GM12878 (cell line): Measurements from ENCODE around the gene RTN4RL1. TPM values are rescaled to one million over a fixed set of nuclear protein-coding genes. Genes with fewer than 3 reads are reported as not detected.

Source experiments
- ATAC-seq: fragments of 200-7000 bp; cut with Tn5 transposase; 3 replicates; pipeline ENCODE4 v1.9.1; 2020; ENCODE audit warnings: mild to moderate bottlenecking, moderate library complexity
- BruUV-seq: library from RNA; stranded (reverse); fragments of 400-500 nt; replicated peaks from 2 replicates; lab custom pipeline; 2021; lab: Mats Ljungman, UMichigan
- CTCF ChIA-PET: fragments of 300-600 bp; sonication (Branson Sonifier 250); formaldehyde crosslinking; extraction: SDS; loops from one replicate; lab custom pipeline; 2021; ENCODE audit warnings: inconsistent platforms; lab: Yijun Ruan, JAX
- POLR2A ChIA-PET: fragments of 350-600 bp; formaldehyde crosslinking; extraction: SDS; loops from one replicate; lab custom pipeline; 2021; ENCODE audit warnings: inconsistent platforms; lab: Charles Lee
- RAD21 ChIA-PET: fragments of 300-600 bp; sonication (Branson Sonifier 250); formaldehyde crosslinking; loops from one replicate; lab custom pipeline; 2023; ENCODE audit warnings: antibody characterized with exemption; ENCODE audit not compliant: unreplicated experiment; lab: Charles Lee
- SMC1A ChIA-PET: fragments of 300-600 bp; sonication (Branson Sonifier 250); formaldehyde crosslinking; loops from one replicate; lab custom pipeline; 2023; ENCODE audit not compliant: unreplicated experiment, uncharacterized antibody; lab: Charles Lee
- DNase-seq: peaks from one replicate; pipeline ENCODE4 v3.0.0-alpha.2; 2011; ENCODE audit warnings: low read depth, low spot score
- FAIRE-seq: peaks from 3 replicates; lab custom pipeline; 2011; peaks lifted over from hg19 to GRCh38; lab: Jason Lieb, UNC
- H2AFZ ChIP-seq: 2 replicates; pipeline ENCODE4 v1.6.0; 2011; ENCODE audit warnings: low read depth, low read length, control low read depth; ENCODE audit not compliant: control insufficient read depth
- H3K27ac ChIP-seq: 2 replicates; pipeline ENCODE4 v1.5.1; 2011; ENCODE audit warnings: control low read depth; ENCODE audit not compliant: control insufficient read depth, insufficient read depth
- H3K27me3 ChIP-seq, 2 experiments: replicated peaks in 1 of 2; 2 replicates each; pipeline versions ENCODE4 v1.6.0 to v1.6.1; 2011; ENCODE audit warnings: low read length in 1 of 2; ENCODE audit not compliant: control insufficient read depth in 2 of 2, insufficient read depth in 2 of 2
- H3K36me3 ChIP-seq, 2 experiments: 2 replicates each; pipeline ENCODE4 v1.5.1; 2011; ENCODE audit warnings: low read length in 1 of 2; ENCODE audit not compliant: control insufficient read depth in 2 of 2, insufficient read depth in 2 of 2
- H3K4me1 ChIP-seq: 2 replicates; pipeline ENCODE4 v1.6.1; 2011; ENCODE audit warnings: mild to moderate bottlenecking, low read length, moderate library complexity, mixed read lengths; ENCODE audit not compliant: control insufficient read depth, insufficient read depth
- H3K4me2 ChIP-seq: 2 replicates; pipeline ENCODE4 v1.6.0; 2011; ENCODE audit warnings: control low read depth; ENCODE audit not compliant: control insufficient read depth, insufficient read depth
- H3K4me3 ChIP-seq: fragments of 200-600 bp; sonication (generic); 2 replicates; pipeline ENCODE4 v1.5.1; 2016
- H3K79me2 ChIP-seq: 2 replicates; pipeline ENCODE4 v1.6.0; 2011; ENCODE audit warnings: low read length; ENCODE audit not compliant: control insufficient read depth, insufficient read depth
- H3K9ac ChIP-seq: 2 replicates; pipeline ENCODE4 v1.8.0; 2011; ENCODE audit warnings: low read length, control low read depth, mixed read lengths; ENCODE audit not compliant: control insufficient read depth, insufficient read depth
- H3K9me3 ChIP-seq: replicated peaks from 3 replicates; pipeline ENCODE4 v1.5.1; 2011; ENCODE audit warnings: mild to moderate bottlenecking, low read length; ENCODE audit not compliant: control insufficient read depth, insufficient read depth
- H4K20me1 ChIP-seq: 2 replicates; pipeline ENCODE4 v1.6.0; 2011; ENCODE audit not compliant: control insufficient read depth, insufficient read depth
- BRCA1 ChIP-seq: IDR thresholded peaks from 2 replicates; pipeline ENCODE4 v1.6.1; 2011; ENCODE audit warnings: low read depth, low read length, improper control_type of control experiment
- CHD1 ChIP-seq: IDR thresholded peaks from 2 replicates; pipeline ENCODE4 v1.6.1; 2012; ENCODE audit warnings: low read depth, low read length, improper control_type of control experiment
- DPF2 ChIP-seq: fragments of 450-650 bp; IDR thresholded peaks from 2 replicates; pipeline ENCODE4 v1.6.1; 2017; ENCODE audit warnings: mild to moderate bottlenecking
- HDAC2 ChIP-seq: fragments of 200-600 bp; sonication (generic); IDR thresholded peaks from 2 replicates; pipeline ENCODE4 v1.6.1; 2017
- KAT2A ChIP-seq: conservative IDR thresholded peaks from 2 replicates; pipeline ENCODE4 v1.6.1; 2011; ENCODE audit warnings: low read depth, low read length; ENCODE audit not compliant: control insufficient read depth
- MYC ChIP-seq: IDR thresholded peaks from 2 replicates; pipeline ENCODE4 v1.6.1; 2011; ENCODE audit warnings: mild to moderate bottlenecking, low read length, moderate library complexity, inconsistent platforms; ENCODE audit not compliant: insufficient read depth, insufficient replicate concordance, insufficient read length, severe bottlenecking
- PAX5 ChIP-seq: IDR thresholded peaks from 2 replicates; pipeline ENCODE4 v1.6.1; 2011; ENCODE audit warnings: low read depth, low read length, borderline replicate concordance
- POLR2A ChIP-seq: IDR thresholded peaks from 2 replicates; pipeline ENCODE4 v1.6.1; 2011; ENCODE audit warnings: low read depth, mild to moderate bottlenecking, low read length
- RAD21 ChIP-seq: IDR thresholded peaks from 2 replicates; pipeline ENCODE4 v1.6.1; 2011; ENCODE audit warnings: mild to moderate bottlenecking, low read depth, low read length, moderate library complexity; ENCODE audit not compliant: insufficient read depth
- SMAD5 ChIP-seq: IDR thresholded peaks from 2 replicates; pipeline ENCODE4 v1.6.1; 2016; ENCODE audit warnings: antibody characterized with exemption, low read depth
- SP1 ChIP-seq: IDR thresholded peaks from one replicate; pipeline ENCODE4 v1.6.1; 2011; ENCODE audit warnings: low read depth, low read length
- WGBS: methylation state at CpG from one replicate; pipeline ENCODE4 v1.1.6; 2016; ENCODE audit warnings: low lambda C conversion rate; ENCODE audit not compliant: insufficient replicate concordance, insufficient coverage; ENCODE audit errors: missing lambda C conversion rate; 5-methylcytosine and 5-hydroxymethylcytosine counted together
- in situ Hi-C: fragments of 300-500 bp; cut with MboI; formaldehyde crosslinking; loops from 9 replicates; pipeline ENCODE4 v1.14.3; 2018; ENCODE audit warnings: mixed read lengths
- intact Hi-C: fragments of 100-400 bp; cut with micrococcal nuclease; formaldehyde crosslinking; loops from one replicate; pipeline ENCODE4 v1.14.2; 2022; ENCODE audit not compliant: unreplicated experiment
- polyA plus RNA-seq, 11 experiments: library from polyadenylated mRNA; depleted of rRNA in 4 of 11; unstranded in 6 of 11; stranded (reverse) in 5 of 11; fragments of >200 nt; fragmentation: Nextera tagmentation in 4 of 11; fragmentation: Illumina TruSeq in 1 of 11; extraction: Ambion mirVana in 4 of 11; extraction: Trizol in 1 of 11; gene quantifications; 1 replicate in 1 of 11; 2 replicates in 10 of 11; pipeline versions ENCODE4 v1.2.1 to v1.2.3, GENCODE V29; 2011 to 2016; ENCODE audit warnings: inconsistent platforms in 2 of 11, missing spikeins in 2 of 11, low read depth in 1 of 11
- total RNA-seq, 4 experiments: library from RNA; depleted of rRNA in 3 of 4; stranded (reverse); fragments of >200 nt in 3 of 4; fragmentation: Illumina TruSeq in 1 of 4; extraction: Trizol in 1 of 4; gene quantifications; 2 replicates each; pipeline versions ENCODE4 v1.2.1 to v1.2.3, GENCODE V29; 2013 to 2021
- TF ChIP-seq, protein P1 (sequence below): IDR thresholded peaks from 2 replicates; pipeline ENCODE4 v1.6.1; 2012; ENCODE audit warnings: low read depth, low read length, improper control_type of control experiment
- TF ChIP-seq, protein P2 (sequence below): fragments of 450-650 bp; IDR thresholded peaks from 2 replicates; pipeline ENCODE4 v1.6.1; 2016; ENCODE audit warnings: mild to moderate bottlenecking
- TF ChIP-seq, protein P3 (sequence below): IDR thresholded peaks from 2 replicates; pipeline ENCODE4 v1.6.1; 2012; ENCODE audit warnings: mild to moderate bottlenecking, low read depth, low read length
- TF ChIP-seq, protein P4 (sequence below): fragments of 450-650 bp; IDR thresholded peaks from 2 replicates; pipeline ENCODE4 v1.6.1; 2017; ENCODE audit warnings: mild to moderate bottlenecking, low read depth, inconsistent platforms; ENCODE audit not compliant: poor library complexity, severe bottlenecking

Gene RTN4RL1
- total and polyA plus RNA-seq, 10 of the 15 experiments (the other 5 are each of a cell fraction or from before 2014, with no cell fraction given): 0.08 to 0.11 (median 0.10) TPM; not detected in 7

DNA sequence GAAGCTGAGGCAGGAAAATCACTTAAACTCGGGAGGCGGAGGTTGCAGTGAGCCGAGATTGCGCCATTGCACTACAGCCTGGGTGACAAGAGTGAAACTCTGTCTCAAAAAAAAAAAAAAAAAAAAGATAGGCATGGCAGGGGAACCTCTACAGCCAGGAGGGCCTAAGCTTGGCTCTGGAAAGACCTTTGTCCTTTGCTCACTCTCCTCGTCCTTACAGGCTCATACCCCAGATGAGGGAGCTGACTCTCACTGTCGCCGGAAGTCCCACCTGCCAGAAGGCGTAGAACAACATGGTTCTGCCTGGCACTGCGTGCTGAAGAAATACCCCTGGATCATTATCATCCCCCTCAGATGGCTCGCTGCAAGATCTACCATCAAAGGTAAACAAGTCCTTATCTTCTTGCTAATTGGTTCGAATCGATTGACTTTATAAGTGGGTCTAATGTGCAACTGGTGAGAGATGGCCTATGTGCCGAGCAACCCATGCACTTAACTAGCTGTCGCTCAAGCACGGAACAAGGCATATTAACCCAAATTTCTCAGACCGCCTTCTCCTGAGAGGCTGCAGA, 29.7 kb downstream of the RTN4RL1 start:
- Histone ChIP-seq H3K27me3 (peaks cover 1 to 3% of the 10 kb centered on the region in 2 experiments; a peak in 3 of 4 replicates), H3K4me3 (no peak overlapping the region), H2AFZ (no peak overlapping the region), H3K9ac (no peak overlapping the region), H3K4me2 (no peak overlapping the region), H3K79me2 (no peaks in the 10 kb centered on the region), H3K4me1 (no peaks in the 10 kb centered on the region), H4K20me1 (no peaks in the 10 kb centered on the region), H3K27ac (no peak overlapping the region), H3K9me3 (no peaks in the 10 kb centered on the region), H3K36me3 (no peaks in the 10 kb centered on the region)
- in situ Hi-C loops: no loop called here
- WGBS: 60% methylated on average over 14 of the region's 16 CpGs
- POLR2A ChIA-PET: interaction anchor here (0.7 kb wide), 1 partner anchor 87 kb away, joined by 4 read pairs; no protein-coding TSS in a partner anchor
- FAIRE-seq: no peak
- ATAC-seq: no peak
- CTCF ChIA-PET: no interaction called here
- DNase-seq: no peak
- SMC1A ChIA-PET: no interaction called here
- RAD21 ChIA-PET: interaction anchor here (0.6 kb wide), 1 partner anchor 166 kb away, joined by 3 read pairs; no protein-coding TSS in a partner anchor
- BruUV-seq: no TSS peak
- intact Hi-C loops: no loop called here
- TF ChIP-seq, protein P1, sequence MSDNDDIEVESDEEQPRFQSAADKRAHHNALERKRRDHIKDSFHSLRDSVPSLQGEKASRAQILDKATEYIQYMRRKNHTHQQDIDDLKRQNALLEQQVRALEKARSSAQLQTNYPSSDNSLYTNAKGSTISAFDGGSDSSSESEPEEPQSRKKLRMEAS: no peak
- TF ChIP-seq MYC (no peak), CHD1 (no peak), RAD21 (no peak), DPF2 (no peak), HDAC2 (no peak), SMAD5 (no peak), POLR2A (no peak), PAX5 (no peak), BRCA1 (no peak), KAT2A (no peak), SP1 (no peak)
- TF ChIP-seq, protein P2, sequence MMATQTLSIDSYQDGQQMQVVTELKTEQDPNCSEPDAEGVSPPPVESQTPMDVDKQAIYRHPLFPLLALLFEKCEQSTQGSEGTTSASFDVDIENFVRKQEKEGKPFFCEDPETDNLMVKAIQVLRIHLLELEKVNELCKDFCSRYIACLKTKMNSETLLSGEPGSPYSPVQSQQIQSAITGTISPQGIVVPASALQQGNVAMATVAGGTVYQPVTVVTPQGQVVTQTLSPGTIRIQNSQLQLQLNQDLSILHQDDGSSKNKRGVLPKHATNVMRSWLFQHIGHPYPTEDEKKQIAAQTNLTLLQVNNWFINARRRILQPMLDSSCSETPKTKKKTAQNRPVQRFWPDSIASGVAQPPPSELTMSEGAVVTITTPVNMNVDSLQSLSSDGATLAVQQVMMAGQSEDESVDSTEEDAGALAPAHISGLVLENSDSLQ: no peak
- TF ChIP-seq, protein P3, sequence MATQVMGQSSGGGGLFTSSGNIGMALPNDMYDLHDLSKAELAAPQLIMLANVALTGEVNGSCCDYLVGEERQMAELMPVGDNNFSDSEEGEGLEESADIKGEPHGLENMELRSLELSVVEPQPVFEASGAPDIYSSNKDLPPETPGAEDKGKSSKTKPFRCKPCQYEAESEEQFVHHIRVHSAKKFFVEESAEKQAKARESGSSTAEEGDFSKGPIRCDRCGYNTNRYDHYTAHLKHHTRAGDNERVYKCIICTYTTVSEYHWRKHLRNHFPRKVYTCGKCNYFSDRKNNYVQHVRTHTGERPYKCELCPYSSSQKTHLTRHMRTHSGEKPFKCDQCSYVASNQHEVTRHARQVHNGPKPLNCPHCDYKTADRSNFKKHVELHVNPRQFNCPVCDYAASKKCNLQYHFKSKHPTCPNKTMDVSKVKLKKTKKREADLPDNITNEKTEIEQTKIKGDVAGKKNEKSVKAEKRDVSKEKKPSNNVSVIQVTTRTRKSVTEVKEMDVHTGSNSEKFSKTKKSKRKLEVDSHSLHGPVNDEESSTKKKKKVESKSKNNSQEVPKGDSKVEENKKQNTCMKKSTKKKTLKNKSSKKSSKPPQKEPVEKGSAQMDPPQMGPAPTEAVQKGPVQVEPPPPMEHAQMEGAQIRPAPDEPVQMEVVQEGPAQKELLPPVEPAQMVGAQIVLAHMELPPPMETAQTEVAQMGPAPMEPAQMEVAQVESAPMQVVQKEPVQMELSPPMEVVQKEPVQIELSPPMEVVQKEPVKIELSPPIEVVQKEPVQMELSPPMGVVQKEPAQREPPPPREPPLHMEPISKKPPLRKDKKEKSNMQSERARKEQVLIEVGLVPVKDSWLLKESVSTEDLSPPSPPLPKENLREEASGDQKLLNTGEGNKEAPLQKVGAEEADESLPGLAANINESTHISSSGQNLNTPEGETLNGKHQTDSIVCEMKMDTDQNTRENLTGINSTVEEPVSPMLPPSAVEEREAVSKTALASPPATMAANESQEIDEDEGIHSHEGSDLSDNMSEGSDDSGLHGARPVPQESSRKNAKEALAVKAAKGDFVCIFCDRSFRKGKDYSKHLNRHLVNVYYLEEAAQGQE: no peak
- TF ChIP-seq, protein P4, sequence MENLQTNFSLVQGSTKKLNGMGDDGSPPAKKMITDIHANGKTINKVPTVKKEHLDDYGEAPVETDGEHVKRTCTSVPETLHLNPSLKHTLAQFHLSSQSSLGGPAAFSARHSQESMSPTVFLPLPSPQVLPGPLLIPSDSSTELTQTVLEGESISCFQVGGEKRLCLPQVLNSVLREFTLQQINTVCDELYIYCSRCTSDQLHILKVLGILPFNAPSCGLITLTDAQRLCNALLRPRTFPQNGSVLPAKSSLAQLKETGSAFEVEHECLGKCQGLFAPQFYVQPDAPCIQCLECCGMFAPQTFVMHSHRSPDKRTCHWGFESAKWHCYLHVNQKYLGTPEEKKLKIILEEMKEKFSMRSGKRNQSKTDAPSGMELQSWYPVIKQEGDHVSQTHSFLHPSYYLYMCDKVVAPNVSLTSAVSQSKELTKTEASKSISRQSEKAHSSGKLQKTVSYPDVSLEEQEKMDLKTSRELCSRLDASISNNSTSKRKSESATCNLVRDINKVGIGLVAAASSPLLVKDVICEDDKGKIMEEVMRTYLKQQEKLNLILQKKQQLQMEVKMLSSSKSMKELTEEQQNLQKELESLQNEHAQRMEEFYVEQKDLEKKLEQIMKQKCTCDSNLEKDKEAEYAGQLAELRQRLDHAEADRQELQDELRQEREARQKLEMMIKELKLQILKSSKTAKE: no peak
